Heart left ventricle (tissue), 16 donors: ENCODE measurements around the gene P4HTM. TPM values are rescaled to one million over a fixed set of nuclear protein-coding genes. Genes with fewer than 3 reads are reported as not detected.

ENCODE experiments used
- ATAC-seq, 4 donors: fragments of 200-7000 bp; cut with Tn5 transposase; one replicate each; pipeline ENCODE4 v1.9.1; 2020 to 2022; ENCODE audit warnings: moderate library complexity in 4 of 4, mild to moderate bottlenecking in 3 of 4, moderate number of reproducible peaks in 1 of 4
- DNase-seq, 5 donors: peaks; one replicate each; pipeline ENCODE4 v3.0.0-alpha.2; 2020
- H3K27ac ChIP-seq, 12 donors: fragments of 200-600 bp; sonication (generic) in 4 of 12; one replicate each; pipeline versions ENCODE4 v1.5.0 to v1.8.0; 2016 to 2022; ENCODE audit warnings: mild to moderate bottlenecking in 2 of 12
- H3K27me3 ChIP-seq, 9 donors: fragments of 200-600 bp; sonication (generic) in 2 of 9; one replicate each; pipeline versions ENCODE4 v1.5.1 to v1.8.0; 2016 to 2022; ENCODE audit warnings: mild to moderate bottlenecking in 3 of 9
- H3K36me3 ChIP-seq, 9 donors: fragments of 200-600 bp; sonication (generic) in 2 of 9; one replicate each; pipeline versions ENCODE4 v1.5.0 to v1.8.0; 2018 to 2022; ENCODE audit warnings: mild to moderate bottlenecking in 2 of 9
- H3K4me1 ChIP-seq, 12 donors: fragments of 200-600 bp; sonication (generic) in 4 of 12; one replicate each; pipeline versions ENCODE4 v1.5.0 to v1.8.0; 2016 to 2022; ENCODE audit warnings: mild to moderate bottlenecking in 3 of 12
- H3K4me3 ChIP-seq, 12 donors: fragments of 200-600 bp; sonication (generic) in 4 of 12; one replicate each; pipeline versions ENCODE4 v1.5.0 to v1.8.0; 2017 to 2022; ENCODE audit warnings: mild to moderate bottlenecking in 9 of 12, moderate library complexity in 4 of 12
- H3K9me3 ChIP-seq, 12 donors: fragments of 200-600 bp; sonication (generic) in 4 of 12; one replicate each; pipeline versions ENCODE4 v1.5.0 to v1.8.0; 2016 to 2022; ENCODE audit warnings: mild to moderate bottlenecking in 1 of 12
- CTCF ChIP-seq, 12 donors: fragments of 200-600 bp; sonication (generic) in 4 of 12; IDR thresholded peaks; one replicate each; pipeline versions ENCODE4 v1.5.0 to v1.8.0; 2018 to 2022; ENCODE audit warnings: antibody characterized with exemption in 12 of 12, mild to moderate bottlenecking in 5 of 12
- POLR2A ChIP-seq, 2 donors: fragments of 450-650 bp; IDR thresholded peaks; one replicate each; pipeline ENCODE4 v1.6.1; 2017; ENCODE audit warnings: antibody characterized with exemption in 2 of 2, mild to moderate bottlenecking in 2 of 2, moderate library complexity in 2 of 2
- WGBS, 4 donors: extraction: QIAGEN DNeasy Blood & Tissue Kit in 2 of 4; methylation state at CpG; one replicate each; pipeline versions ENCODE4 v1.1.5 to v1.1.7; 2013 to 2018; 5-methylcytosine and 5-hydroxymethylcytosine counted together
- intact Hi-C, 10 donors: fragments of 100-400 bp; cut with DNase I; formaldehyde crosslinking; loops; one replicate each; pipeline versions ENCODE4 v1.11.1 to v1.14.2; 2022
- polyA plus RNA-seq, 2 donors: library from polyadenylated mRNA; stranded (reverse); fragments of 200-250 nt; gene quantifications; one replicate each; pipeline ENCODE4 v1.2.3, GENCODE V29; 2013
- total RNA-seq, 9 donors: library from RNA; depleted of rRNA in 2 of 9; stranded (reverse); fragments of >200 nt in 2 of 9; fragmentation: NEBNext Ultra II Directional in 3 of 9; extraction: Animal tissue kit (Norgen Biotek cat#: 25700) in 3 of 9; gene quantifications; one replicate each; pipeline versions ENCODE4 v1.1.0 to v1.2.4, GENCODE V29; 2016 to 2023
- donor health status: ischemic (EF 13 %, LVEDD 7.1; RV severe dilation, severe dysfunction).
- donor health status: healthy with polysubstance abuse.
- donor health status: DM: no; HTN: yes; CAD: no.
- donor health status: DM: no; HTN: no; CAD: no.
- donor health status: ischemic (EF 25% LVEDD 6.9; RV normal size, moderate dysfunction).
- donor health status: ischemic (EF 25% LVEDD 5.7; RV mildly dilated, moderate dysfunction).
- donor health status: healthy.
- donor health status: DM: yes; HTN: yes; CAD: no.
- donor health status: ischemic (EF 35%, LVEDD 5.7; RV mildly dilated, moderate dysfunction).
- donor health status: nonischemic (EF 11% LVEDD 7.7; RV severe dilation, severe dysfunction).
- donor health status: DM: yes; HTN: yes; CAD: no.
- donor health status: PGD.
- donor health status: ischemic (EF 29% LVEDD 5.4; RV normal size, mild dysfunction).
- donor health status: nonischemic (EF 23%, LVEDD 6.1; RV moderate dilation, normal function).

The P4HTM gene
- total and polyA plus RNA-seq, 11 donors: 19.0 to 42.7 (median 33.9) TPM

- ATAC-seq (no peak), DNase-seq (no peak)
- no peak overlapping the region for H3K27ac ChIP-seq
- no peak overlapping the region for H3K4me3 ChIP-seq
- intact Hi-C loops: no loop called here
- TF ChIP-seq CTCF (IDR thresholded peaks at IDR 0.05) (no peak), POLR2A (IDR thresholded peaks at IDR 0.05) (no peak)
- H3K9me3 ChIP-seq: no peaks in the 10 kb centered on the region
- H3K36me3 ChIP-seq: peaks cover 0 to 29% (median 3%) of the 10 kb centered on the region in 9 donors
- 85 to 96% (median 87%) methylated on average over 6 to 8 of the region's 8 CpGs for WGBS, 4 donors
- no peaks in the 10 kb centered on the region for H3K4me1 ChIP-seq
- H3K27me3 ChIP-seq: no peaks in the 10 kb centered on the region
Measured at GRCh38 chr3:48999085-48999858, 9.2 kb downstream of the P4HTM start.

DNA sequence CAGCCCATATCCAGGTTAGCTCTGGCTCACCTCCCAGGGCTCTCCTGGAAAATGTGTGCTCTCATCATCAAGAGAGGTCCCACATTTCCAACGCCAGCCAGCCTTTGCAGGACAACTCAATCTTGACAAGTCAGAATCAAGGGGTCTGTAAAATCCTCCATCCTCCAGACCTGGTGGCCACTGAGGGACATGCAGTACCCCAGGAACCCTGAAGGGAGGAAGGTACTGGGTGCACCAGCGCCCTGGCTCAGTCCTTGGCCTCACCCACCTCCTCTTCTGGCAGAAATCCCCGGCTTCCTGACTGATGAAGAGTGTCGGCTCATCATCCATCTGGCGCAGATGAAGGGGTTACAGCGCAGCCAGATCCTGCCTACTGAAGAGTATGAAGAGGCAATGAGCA, 11.1 kb downstream of the P4HTM start:
- Histone ChIP-seq H3K9me3 (no peaks in the 10 kb centered on the region), H3K36me3 (peaks cover 0 to 26% (median 3%) of the 10 kb centered on the region in 9 donors), H3K4me3 (no peak overlapping the region), H3K4me1 (peaks cover 0 to 5% (median under 1%) of the 10 kb centered on the region in 12 donors), H3K27ac (no peak overlapping the region), H3K27me3 (no peaks in the 10 kb centered on the region)
- WGBS, 4 donors: 81 to 88% (median 87%) methylated on average over 6 of the region's 6 CpGs
- ATAC-seq (no peak), DNase-seq (no peak)
- no peak for TF ChIP-seq POLR2A (IDR thresholded peaks at IDR 0.05)
- TF ChIP-seq CTCF (IDR thresholded peaks at IDR 0.05): no peak
- intact Hi-C loops: no loop called here

DNA sequence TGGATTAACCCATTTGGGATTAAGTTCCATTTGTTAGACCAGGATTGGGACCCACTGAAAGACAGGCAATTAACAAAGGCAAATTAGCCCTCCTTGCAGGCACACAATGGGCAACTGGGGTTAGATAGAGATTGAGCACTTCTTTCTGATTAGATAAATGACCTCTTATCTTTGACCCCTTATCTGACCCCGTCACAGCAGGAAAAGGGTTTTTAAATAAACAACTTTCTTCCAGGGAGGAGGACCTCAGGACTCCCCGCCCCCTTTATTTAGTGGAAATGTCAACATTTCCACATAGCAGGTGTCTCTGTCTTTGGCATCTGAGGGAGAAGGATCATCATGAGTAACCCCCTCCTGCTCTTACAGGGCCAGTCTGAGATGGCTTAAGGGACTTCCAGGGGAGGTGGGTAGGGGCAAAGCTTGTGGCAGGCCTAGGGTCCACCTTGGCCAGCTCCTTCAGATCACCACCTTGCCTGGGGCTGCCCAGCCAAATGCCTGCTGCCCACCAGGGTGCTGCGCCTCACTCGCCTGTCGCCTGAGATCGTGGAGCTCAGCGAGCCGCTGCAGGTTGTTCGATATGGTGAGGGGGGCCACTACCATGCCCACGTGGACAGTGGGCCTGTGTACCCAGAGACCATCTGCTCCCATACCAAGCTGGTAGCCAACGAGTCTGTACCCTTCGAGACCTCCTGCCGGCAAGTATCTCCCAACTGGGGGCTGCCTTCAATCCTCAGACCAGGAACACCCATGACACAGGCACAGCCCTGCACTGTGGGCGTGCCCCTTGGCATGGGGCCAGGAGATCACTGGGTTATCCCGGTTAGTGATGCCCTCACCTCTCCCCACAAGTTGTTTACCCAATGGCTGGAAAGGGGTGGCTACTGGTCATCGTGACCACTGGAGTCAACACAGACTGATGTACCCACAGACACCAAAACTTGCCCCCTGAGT, 14.6 kb downstream of the P4HTM start:
- Histone ChIP-seq H3K27me3 (no peaks in the 10 kb centered on the region), H3K4me1 (peaks cover 0 to 20% (median 16%) of the 10 kb centered on the region in 12 donors), H3K27ac (no peak overlapping the region), H3K36me3 (peaks cover 0 to 15% (median 0%) of the 10 kb centered on the region in 9 donors), H3K9me3 (no peaks in the 10 kb centered on the region), H3K4me3 (no peak overlapping the region)
- intact Hi-C loops: no loop called here
- WGBS, 4 donors: 86 to 93% (median 87%) methylated on average over 12 to 16 of the region's 16 CpGs
- DNase-seq: peak in 1 of 5 donors; percentile 31
- TF ChIP-seq POLR2A (IDR thresholded peaks at IDR 0.05): no peak
- TF ChIP-seq CTCF (IDR thresholded peaks at IDR 0.05): no peak
- no peak for ATAC-seq

DNA sequence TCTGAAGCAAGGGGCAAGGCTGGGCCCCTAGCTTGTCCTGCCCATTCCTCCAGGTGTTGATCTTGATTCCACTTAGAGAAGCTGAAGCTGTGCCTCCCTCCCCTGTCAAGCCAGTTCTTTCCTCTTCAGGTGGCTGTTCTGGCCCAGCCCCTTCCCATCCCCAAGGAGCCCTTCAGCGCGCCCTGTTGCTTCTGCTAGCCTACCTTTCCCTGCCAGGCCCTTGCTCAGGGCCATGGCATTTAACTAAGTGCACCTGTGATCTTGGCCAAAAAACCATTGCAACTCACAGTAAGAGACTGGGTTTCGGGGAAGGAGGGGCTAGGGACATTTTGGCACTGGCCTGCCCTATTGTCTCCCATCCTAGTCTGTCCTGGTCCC, 15.3 kb downstream of the P4HTM start:
- Histone ChIP-seq H3K27ac (no peak overlapping the region), H3K36me3 (peaks cover 0 to 16% (median 0%) of the 10 kb centered on the region in 9 donors), H3K4me1 (peaks cover 0 to 20% (median 16%) of the 10 kb centered on the region in 12 donors), H3K4me3 (no peak overlapping the region), H3K27me3 (no peaks in the 10 kb centered on the region), H3K9me3 (no peaks in the 10 kb centered on the region)
- TF ChIP-seq POLR2A (IDR thresholded peaks at IDR 0.05): no peak
- TF ChIP-seq CTCF (IDR thresholded peaks at IDR 0.05): no peak
- WGBS, 4 donors: 94 to 100% (median 98%) methylated on average over 3 of the region's 3 CpGs
- ATAC-seq: no peak
- intact Hi-C loops: no loop called here
- no peak for DNase-seq
